Measurements from ENCODE around the gene RNF152.

DNA sequence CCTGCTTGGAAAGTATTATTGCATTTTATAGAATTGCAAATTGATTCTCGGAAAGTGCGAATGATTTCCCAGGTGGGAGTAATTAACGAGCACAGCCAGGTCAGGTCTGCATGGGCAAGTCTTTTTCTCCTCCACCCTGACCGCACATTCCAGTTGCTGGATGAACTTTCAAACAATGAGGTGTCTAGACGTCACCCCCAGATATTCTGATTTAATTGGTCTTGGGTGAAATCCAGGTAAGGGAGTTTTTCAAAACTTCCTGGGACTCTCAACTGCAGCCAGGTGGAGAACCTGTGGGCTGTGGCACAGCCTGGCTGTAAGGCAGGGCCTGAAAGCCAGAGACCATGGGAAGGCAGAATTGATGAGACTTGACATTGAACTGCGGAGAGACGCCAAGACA, 15.9 kb upstream of the RNF152 start:
- TF ChIP-seq CTCF (IDR thresholded peaks at IDR 0.05) = no peak
- no peak for TF ChIP-seq POLR2A (IDR thresholded peaks at IDR 0.05)

Measured in thyroid gland (tissue), 4 donors.